IPS-20b (cell line): ENCODE measurements around the gene KRTAP9-9.
"Not testable (repeated sequence)": the region's sequence is repeated elsewhere in the genome, so short reads cannot be mapped to it uniquely, and the experiment has no call there.

Experiments
- H3K27ac ChIP-seq: one replicate; pipeline ENCODE4 v1.5.1; 2013; ENCODE audit warnings: low read length
- H3K27me3 ChIP-seq: 2 replicates; pipeline ENCODE4 v1.6.1; 2013; ENCODE audit warnings: mild to moderate bottlenecking, low read length, inconsistent platforms; ENCODE audit not compliant: insufficient read depth
- H3K36me3 ChIP-seq: 2 replicates; pipeline ENCODE4 v1.6.1; 2013; ENCODE audit warnings: low read depth, mild to moderate bottlenecking, inconsistent platforms, low read length, moderate library complexity; ENCODE audit not compliant: insufficient read depth
- H3K4me1 ChIP-seq: 2 replicates; pipeline ENCODE4 v1.6.1; 2013; ENCODE audit warnings: mild to moderate bottlenecking, control low read depth, inconsistent platforms, low read length, moderate library complexity; ENCODE audit not compliant: insufficient read depth
- H3K4me3 ChIP-seq: 2 replicates; pipeline ENCODE4 v1.5.1; 2013; ENCODE audit warnings: mild to moderate bottlenecking, low read length, inconsistent platforms
- H3K9ac ChIP-seq: 2 replicates; pipeline ENCODE4 v1.6.1; 2013; ENCODE audit warnings: low read depth, mild to moderate bottlenecking, inconsistent platforms, low read length, moderate library complexity
- H3K9me3 ChIP-seq: 2 replicates; pipeline ENCODE4 v1.6.1; 2013; ENCODE audit warnings: mild to moderate bottlenecking, low read depth, low read length, inconsistent platforms; ENCODE audit not compliant: insufficient read depth

KRTAP9-9 gene

DNA sequence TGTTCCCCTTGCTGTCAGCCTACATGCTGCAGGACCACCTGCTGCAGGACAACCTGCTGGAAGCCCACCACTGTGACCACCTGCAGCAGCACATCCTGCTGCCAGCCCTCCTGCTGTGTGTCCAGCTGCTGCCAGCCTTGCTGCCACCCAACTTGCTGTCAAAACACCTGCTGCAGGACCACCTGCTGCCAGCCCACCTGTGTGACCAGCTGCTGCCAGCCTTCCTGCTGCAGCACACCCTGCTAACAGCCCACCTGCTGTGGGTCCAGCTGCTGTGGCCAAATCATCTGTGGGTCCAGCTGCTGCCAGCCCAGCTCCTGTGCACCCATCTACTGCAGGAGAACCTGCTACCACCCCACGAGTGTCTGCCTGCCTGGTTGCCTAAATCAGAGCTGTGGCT is 16.1 kb downstream of the KRTAP9-9 start:
- not testable (repeated sequence) for H3K9me3 ChIP-seq, H3K27me3 ChIP-seq, H3K4me1 ChIP-seq, H3K27ac ChIP-seq, H3K9ac ChIP-seq, H3K36me3 ChIP-seq, H3K4me3 ChIP-seq

DNA sequence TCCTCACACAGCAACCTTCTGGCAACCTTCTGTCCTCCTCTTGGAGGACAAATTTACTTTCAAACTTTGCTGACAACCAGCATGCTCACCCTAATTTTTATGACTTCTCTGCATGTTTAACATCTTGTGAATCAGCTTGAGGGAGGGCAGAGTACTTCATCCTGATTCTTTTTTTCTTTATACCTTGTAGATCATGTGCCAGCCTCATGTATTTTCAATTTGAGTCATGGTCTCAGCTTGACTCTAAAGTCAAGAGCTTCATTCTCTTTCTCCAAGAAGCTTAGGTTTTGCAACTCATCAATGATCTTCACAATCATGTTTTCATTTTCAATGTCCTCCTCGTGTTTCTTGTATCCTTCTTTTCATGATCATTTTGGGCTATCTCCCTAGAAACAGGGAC is 16.7 kb downstream of the KRTAP9-9 start:
- Histone ChIP-seq H3K4me1 (no peaks in the 10 kb centered on the region), H3K9ac (no peak overlapping the region), H3K9me3 (no peaks in the 10 kb centered on the region), H3K36me3 (no peaks in the 10 kb centered on the region), H3K27ac (no peak overlapping the region), H3K27me3 (no peaks in the 10 kb centered on the region), H3K4me3 (no peak overlapping the region)

DNA sequence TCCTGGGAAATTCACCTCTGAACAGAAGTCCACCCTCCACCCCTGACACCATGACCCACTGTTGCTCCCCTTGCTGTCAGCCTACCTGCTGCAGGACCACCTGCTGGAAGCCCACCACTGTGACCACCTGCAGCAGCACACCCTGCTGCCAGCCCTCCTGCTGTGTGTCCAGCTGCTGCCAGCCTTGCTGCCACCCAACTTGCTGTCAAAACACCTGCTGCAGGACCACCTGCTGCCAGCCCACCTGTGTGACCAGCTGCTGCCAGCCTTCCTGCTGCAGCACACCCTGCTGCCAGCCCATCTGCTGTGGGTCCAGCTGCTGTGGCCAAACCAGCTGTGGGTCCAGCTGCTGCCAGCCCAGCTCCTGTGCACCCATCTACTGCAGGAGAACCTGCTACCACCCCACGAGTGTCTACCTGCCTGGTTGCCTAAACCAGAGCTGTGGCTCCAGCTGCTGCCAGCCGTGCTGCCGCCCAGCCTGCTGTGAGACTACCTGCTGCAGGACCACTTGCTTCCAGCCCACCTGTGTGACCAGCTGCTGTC is 20.5 kb downstream of the KRTAP9-9 start, which contains the start of gene KRTAP9-7:
KRTAP9-7 (plus strand) TSS at position 51 of the 543 bp plus-strand sequence; CDS start at position 51, 0 bp downstream.
- H3K9me3 ChIP-seq, H3K9ac ChIP-seq, H3K36me3 ChIP-seq, H3K4me3 ChIP-seq, H3K27ac ChIP-seq, H3K27me3 ChIP-seq, H3K4me1 ChIP-seq: not testable (repeated sequence)

DNA sequence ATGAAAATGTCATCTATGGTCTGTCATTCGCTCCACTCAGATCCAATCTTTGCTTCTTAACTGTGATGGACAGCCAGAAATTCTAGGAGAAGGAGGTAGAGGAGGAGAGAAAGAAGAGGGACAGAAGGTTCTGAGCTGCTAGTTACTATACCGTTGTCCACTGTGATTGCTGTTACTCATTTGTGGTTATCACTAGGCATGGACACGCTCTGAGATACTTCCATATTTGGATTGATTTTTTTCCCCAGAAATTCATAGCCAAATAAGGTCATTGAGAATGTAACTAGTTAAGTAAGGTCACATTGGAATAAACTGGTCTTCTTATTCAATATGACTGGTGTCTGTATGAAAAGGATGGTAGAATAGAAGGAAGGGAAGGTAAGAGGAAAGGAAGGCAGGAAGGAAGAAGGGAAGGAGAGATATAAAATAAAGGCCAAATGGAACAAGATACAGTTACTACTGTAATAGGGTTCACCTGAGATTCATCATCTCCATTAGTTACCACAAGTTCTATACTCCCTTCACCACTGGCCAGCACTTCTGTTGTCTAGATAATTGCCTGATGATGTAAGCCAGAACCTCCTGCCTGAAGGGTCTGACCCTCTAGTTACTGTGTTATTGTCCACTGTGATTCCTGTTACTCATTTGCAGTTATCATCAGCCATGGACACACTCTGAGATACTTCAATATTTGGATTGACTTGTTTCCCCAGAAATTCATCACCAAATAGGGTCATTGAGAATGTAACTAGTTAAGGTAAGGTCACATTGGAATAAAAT is 23.2 kb downstream of the KRTAP9-9 start:
- Histone ChIP-seq H3K9me3 (no peaks in the 10 kb centered on the region), H3K4me3 (no peak overlapping the region), H3K4me1 (no peaks in the 10 kb centered on the region), H3K9ac (no peak overlapping the region), H3K36me3 (no peaks in the 10 kb centered on the region), H3K27ac (no peak overlapping the region), H3K27me3 (no peaks in the 10 kb centered on the region)

DNA sequence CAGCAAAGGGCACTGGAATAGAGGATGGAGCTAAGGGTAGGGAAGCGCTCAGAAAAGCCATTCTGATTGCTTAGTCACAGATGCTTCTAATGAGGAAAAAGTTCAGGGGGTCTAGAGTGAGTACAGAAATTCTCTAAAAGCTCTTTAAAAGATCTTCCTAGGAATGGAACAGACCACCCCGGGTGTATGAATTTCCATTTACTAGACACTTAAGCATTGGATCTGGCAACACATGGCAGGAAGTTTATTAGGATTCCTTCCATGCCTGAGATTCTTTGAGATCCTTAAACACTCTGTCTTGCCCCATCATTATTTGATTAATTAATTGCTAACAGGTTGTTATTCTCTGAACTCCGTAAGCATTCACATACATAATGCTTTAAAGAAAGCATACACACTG is 28.9 kb downstream of the KRTAP9-9 start:
- no peak overlapping the region for H3K9ac ChIP-seq
- peaks cover 10% of the 10 kb centered on the region for H3K4me1 ChIP-seq
- H3K27me3 ChIP-seq: no peaks in the 10 kb centered on the region
- H3K36me3 ChIP-seq: no peaks in the 10 kb centered on the region
- no peak overlapping the region for H3K4me3 ChIP-seq
- no peaks in the 10 kb centered on the region for H3K9me3 ChIP-seq
- H3K27ac ChIP-seq: no peak overlapping the region

DNA sequence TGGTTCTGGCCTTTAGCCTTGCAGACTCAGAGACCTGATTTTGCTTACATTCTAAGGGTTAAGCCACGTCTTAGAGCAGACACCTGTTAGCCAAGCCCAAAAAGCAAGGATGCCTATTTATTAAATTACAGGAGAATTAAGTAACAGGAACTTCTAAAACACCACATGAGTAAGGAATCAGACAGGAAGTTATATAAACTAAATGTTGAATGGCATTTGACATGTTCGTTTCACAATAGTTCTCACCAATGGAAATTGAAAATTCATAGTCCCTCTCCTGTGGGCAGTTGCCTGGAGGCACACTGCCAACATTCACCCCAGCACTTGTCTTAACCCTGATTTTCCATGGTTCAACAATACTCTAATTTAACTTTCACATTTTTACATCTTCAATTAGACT is 29.4 kb downstream of the KRTAP9-9 start:
- H3K9me3 ChIP-seq: no peaks in the 10 kb centered on the region
- no peak overlapping the region for H3K27ac ChIP-seq
- H3K36me3 ChIP-seq: no peaks in the 10 kb centered on the region
- no peak overlapping the region for H3K4me3 ChIP-seq
- no peaks in the 10 kb centered on the region for H3K27me3 ChIP-seq
- peaks cover 10% of the 10 kb centered on the region for H3K4me1 ChIP-seq
- H3K9ac ChIP-seq: no peak overlapping the region

DNA sequence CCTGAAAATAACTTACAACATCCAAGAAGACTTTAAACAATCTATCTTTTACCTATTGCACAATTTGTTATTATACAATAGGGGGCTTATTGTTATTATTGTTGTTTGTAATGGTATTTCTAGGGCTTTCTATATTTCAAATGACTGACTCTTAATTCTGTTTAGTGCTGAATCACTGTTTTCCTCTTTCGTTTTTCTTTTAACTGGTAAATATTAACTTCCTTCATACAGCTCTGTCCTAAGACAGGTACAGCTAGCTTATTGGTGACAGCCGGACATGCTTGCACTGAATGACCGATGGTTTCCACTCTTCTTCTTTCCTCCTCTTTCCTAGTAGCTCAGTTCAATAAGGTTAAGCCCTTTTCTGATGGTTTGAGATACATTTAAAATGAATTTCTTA is 31.9 kb downstream of the KRTAP9-9 start:
- Histone ChIP-seq H3K36me3 (no peaks in the 10 kb centered on the region), H3K4me3 (no peak overlapping the region), H3K9me3 (no peaks in the 10 kb centered on the region), H3K27me3 (no peaks in the 10 kb centered on the region), H3K4me1 (peaks cover 10% of the 10 kb centered on the region), H3K27ac (no peak overlapping the region), H3K9ac (no peak overlapping the region)

DNA sequence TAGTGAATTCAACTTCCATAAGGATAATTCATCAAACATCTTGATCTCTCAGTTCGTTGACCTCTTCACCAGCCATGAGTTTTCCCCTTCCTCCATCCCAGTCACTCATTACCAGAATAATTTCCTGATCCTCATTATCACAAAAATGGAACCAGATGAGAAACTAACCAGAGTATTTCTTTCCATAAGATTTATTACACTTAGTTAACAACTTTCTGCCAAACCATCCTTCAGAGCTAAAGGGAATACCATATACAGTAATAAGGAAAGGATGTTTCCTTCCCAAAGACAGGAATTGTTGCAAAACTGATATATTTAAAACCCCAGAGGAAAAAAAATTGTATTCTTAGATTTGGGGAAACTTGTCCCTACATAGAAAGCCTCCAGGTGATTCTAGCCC is 38.8 kb downstream of the KRTAP9-9 start:
- no peaks in the 10 kb centered on the region for H3K36me3 ChIP-seq
- H3K9ac ChIP-seq: no peak overlapping the region
- H3K4me3 ChIP-seq: no peak overlapping the region

DNA sequence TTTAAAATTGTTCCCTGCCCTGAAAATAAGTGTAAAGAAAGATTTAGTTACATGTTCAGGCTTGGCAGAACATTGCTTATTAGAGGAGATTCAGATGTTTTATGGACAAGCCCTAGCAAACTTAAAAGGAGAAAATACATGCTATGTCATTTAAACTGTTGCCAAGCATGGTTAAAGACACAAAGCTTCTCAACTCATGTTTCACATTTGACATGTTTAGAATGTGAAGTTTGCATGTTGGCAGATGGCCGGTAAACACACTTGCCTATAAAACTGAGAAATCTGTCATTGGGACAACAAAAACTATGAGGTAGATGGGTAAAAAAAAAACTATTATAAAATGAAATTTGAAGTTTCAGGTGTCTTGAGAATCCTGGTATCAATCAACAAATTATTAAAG is 41.7 kb downstream of the KRTAP9-9 start:
- Histone ChIP-seq H3K27me3 (no peaks in the 10 kb centered on the region), H3K36me3 (no peaks in the 10 kb centered on the region), H3K9ac (no peak overlapping the region), H3K4me3 (no peak overlapping the region), H3K27ac (no peak overlapping the region), H3K9me3 (no peaks in the 10 kb centered on the region), H3K4me1 (no peaks in the 10 kb centered on the region)

More for the DNA sequence above, 38.8 kb downstream of the KRTAP9-9 start:
- Histone ChIP-seq H3K27me3 (no peaks in the 10 kb centered on the region), H3K9me3 (no peaks in the 10 kb centered on the region), H3K4me1 (no peaks in the 10 kb centered on the region), H3K27ac (no peak overlapping the region)

DNA sequence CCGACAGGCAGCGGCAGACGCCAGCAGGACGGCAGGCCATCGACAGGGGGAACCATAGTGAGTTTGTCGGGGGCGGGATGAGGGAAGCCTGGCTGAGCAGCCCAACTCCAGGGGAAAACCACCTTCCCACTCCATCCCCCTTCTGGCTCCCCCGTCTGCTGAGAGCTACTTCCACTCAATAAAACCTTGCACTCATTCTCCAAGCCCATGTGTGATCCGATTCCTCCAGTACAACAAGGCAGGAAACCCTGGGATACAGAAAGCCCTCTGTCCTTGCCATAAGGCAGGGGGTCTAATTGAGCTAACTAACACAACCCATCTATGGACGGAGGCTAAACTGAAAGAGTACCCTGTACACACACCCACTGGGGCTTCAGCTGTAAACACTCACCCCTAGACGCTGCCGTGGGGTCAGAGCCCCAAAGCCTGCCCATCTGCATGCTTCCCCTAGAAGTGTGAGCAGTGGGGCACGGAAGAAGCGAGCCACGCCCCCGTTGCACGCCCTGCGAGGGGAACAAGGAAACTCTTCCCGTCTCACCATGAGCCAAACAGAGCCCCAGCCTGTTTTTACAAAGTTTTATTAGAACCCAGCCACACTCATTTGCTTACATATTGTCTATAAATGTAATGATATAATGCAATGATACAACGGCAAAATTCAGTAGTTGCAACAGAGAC is 43.4 kb downstream of the KRTAP9-9 start:
- Histone ChIP-seq H3K9me3 (no peaks in the 10 kb centered on the region), H3K36me3 (no peaks in the 10 kb centered on the region), H3K9ac (no peak overlapping the region), H3K4me3 (no peak overlapping the region), H3K27me3 (no peaks in the 10 kb centered on the region), H3K4me1 (no peaks in the 10 kb centered on the region), H3K27ac (no peak overlapping the region)

DNA sequence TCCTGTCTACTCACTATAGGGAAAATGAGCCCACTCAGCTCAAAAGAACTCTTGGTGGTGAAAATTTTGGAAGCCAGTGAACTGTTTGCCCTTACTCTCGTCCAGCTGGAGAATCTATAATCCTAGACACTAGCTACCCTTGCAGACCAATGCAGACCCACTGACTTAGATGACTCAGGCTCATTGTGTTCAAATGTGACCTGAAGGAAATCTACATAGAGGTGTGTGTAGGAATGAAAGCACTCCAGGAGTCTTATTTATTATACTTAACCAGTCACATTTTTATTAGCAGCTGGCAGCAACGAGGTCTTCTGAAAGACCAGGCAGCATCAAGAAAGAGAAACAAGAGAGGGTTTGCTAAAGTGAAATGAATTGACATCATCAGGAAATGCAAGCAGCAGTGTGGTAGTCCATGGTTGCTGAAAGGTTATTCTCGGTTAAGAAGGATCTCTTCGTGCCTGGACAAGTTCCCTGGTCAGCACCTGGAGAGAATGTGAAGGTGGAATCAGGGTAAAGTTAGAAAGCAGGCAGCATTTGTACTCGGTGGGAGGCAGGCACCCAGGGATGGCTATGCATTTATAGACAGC is 46.1 kb downstream of the KRTAP9-9 start:
- Histone ChIP-seq H3K9me3 (no peaks in the 10 kb centered on the region), H3K27me3 (no peaks in the 10 kb centered on the region), H3K4me3 (no peak overlapping the region), H3K9ac (no peak overlapping the region), H3K36me3 (no peaks in the 10 kb centered on the region), H3K27ac (no peak overlapping the region), H3K4me1 (no peaks in the 10 kb centered on the region)
